HFF-Myc (cell line): ENCODE measurements around the gene OASL.

Experiments
- DNase-seq: peaks from one replicate; pipeline ENCODE4 v3.0.0-alpha.2; 2011; ENCODE audit warnings: low read depth; ENCODE audit errors: extremely low read depth
- H3K4me3 ChIP-seq: replicated peaks from 2 replicates; pipeline ENCODE4 v1.5.1; 2011; ENCODE audit warnings: low read depth, mild to moderate bottlenecking, control low read depth, low read length
- TF ChIP-seq, protein P1 (sequence below): IDR thresholded peaks from 2 replicates; pipeline ENCODE4 v1.5.1; 2012; ENCODE audit warnings: mild to moderate bottlenecking, low read depth, low read length, control low read depth; ENCODE audit errors: missing control alignments

The OASL gene

DNA sequence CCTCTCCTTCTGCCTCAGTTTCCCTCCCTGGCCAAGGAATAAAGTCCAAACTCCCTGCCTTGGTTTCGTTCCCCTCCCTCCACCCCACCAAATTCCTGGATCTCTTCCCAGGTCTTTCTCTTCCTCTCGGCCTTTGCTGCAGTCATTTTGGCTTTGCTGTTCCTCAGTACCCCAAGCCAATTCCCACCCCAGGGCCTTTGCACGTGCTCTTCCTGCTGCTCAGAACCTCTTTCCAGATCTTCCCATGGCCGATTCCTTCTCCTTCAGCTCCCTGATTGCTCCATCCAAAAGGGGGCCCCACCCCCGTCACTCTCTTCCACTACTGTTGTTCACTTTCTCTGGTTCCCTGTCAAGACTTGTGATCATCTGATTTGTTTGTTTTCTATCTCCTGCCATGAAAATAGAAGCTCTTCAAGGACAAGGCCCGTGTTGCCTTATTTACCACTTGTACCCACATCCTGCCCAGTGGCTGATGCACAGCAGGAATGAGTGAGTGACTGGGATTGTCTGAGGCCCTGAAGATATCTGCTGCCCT lies 57.6 kb downstream of the OASL start:
- no peak for DNase-seq
- no peak overlapping the region for H3K4me3 ChIP-seq

GRCh38 chr12:120980800-120981368 lies 58.2 kb downstream of the OASL start:
- DNase-seq, result no peak
- H3K4me3 ChIP-seq, result no peak overlapping the region
- TF ChIP-seq, protein P1, sequence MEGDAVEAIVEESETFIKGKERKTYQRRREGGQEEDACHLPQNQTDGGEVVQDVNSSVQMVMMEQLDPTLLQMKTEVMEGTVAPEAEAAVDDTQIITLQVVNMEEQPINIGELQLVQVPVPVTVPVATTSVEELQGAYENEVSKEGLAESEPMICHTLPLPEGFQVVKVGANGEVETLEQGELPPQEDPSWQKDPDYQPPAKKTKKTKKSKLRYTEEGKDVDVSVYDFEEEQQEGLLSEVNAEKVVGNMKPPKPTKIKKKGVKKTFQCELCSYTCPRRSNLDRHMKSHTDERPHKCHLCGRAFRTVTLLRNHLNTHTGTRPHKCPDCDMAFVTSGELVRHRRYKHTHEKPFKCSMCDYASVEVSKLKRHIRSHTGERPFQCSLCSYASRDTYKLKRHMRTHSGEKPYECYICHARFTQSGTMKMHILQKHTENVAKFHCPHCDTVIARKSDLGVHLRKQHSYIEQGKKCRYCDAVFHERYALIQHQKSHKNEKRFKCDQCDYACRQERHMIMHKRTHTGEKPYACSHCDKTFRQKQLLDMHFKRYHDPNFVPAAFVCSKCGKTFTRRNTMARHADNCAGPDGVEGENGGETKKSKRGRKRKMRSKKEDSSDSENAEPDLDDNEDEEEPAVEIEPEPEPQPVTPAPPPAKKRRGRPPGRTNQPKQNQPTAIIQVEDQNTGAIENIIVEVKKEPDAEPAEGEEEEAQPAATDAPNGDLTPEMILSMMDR, result no peak

More for the DNA sequence above, 57.6 kb downstream of the OASL start:
- TF ChIP-seq, protein P1, result no peak

GRCh38 chr12:120979862-120980696 lies 59.0 kb downstream of the OASL start:
- TF ChIP-seq, protein P1, result no peak
- no peak for DNase-seq

DNA sequence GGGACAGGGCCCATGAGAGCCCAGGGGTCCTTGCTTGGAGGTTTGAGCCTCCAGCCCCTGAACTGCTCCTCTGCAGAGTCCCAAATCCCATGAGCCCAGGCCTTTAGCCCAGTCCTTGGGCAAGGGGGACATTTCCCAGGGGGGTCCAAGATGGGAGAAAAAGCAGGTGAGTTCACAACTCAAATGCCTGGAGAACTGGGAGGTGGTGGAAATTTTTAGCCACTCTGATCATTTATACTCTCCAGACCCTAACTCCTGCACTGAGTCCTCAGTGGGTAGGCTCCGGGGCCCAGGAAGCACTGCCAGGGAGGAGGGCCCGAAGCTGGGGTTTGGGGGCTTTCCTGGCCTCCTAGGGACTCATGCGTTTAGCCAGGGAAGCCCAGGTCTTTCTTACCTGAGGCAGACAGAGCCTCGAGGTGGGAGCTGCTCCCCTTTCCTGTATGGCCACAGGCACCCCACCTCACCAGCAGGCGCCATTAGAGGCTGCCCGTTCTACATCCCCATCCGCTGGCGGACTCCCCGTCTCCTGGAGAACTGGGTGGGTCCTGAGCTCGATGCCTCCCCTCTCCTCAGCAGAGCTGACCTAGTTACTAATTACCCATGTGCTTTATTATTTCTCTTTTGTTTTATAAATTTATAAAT lies 59.7 kb downstream of the OASL start:
- TF ChIP-seq, protein P1, result no peak
- no peak for DNase-seq
- H3K4me3 ChIP-seq, result no peak overlapping the region

More at GRCh38 chr12:120979862-120980696, 59.0 kb downstream of the OASL start:
- H3K4me3 ChIP-seq, result no peak overlapping the region

GRCh38 chr12:120978296-120979219 lies 60.5 kb downstream of the OASL start, which contains the start of gene HNF1A:
Gene HNF1A, plus strand, starts transcription at chr12:120978543. Its CDS starts 226 bp downstream, at chr12:120978769.
- no peak within 1 kb of the TSS for H3K4me3 ChIP-seq
- TF ChIP-seq, protein P1, result no peak
- DNase-seq, result no peak
